ENCODE measurements around the gene MARCHF9.
"Not testable (repeated sequence)": the region's sequence is repeated elsewhere in the genome, so short reads cannot be mapped to it uniquely, and the experiment has no call there.

MARCHF9 gene

GRCh38 chr12:57772429-57773322 lies 17.8 kb downstream of the MARCHF9 start, which contains the start of gene EEF1AKMT3:
Gene EEF1AKMT3 (plus strand): TSS chr12:57772614. CDS start chr12:57772725, 111 bp downstream.
- H3K9me3 ChIP-seq = no peaks in the 10 kb centered on the region
- H3K4me3 ChIP-seq = peak within 1 kb of the TSS; percentile 68 to 90
- H3K36me3 ChIP-seq = peaks cover 0 to 34% (median 12%) of the 10 kb centered on the region in 3 donors
- intact Hi-C loops (cut with DNase I; ENCODE audit: low total_unique reads) = no loop called here
- H3K4me1 ChIP-seq = peaks cover 0 to 21% (median 16%) of the 10 kb centered on the region in 4 donors
- DNase-seq = peak; percentile 72 to 86
- H3K27ac ChIP-seq = peak within 1 kb of the TSS; percentile 91 to 92
- no peaks in the 10 kb centered on the region for H3K27me3 ChIP-seq
- peak in 1 of 2 experiments; percentile 12 for TF ChIP-seq CTCF (IDR thresholded peaks at IDR 0.05)

GRCh38 chr12:57774634-57775033 lies 19.7 kb downstream of the MARCHF9 start:
- H3K36me3 ChIP-seq = peaks cover 0 to 18% (median under 1%) of the 10 kb centered on the region in 3 donors
- H3K27me3 ChIP-seq; H3K27ac ChIP-seq; intact Hi-C loops (cut with DNase I; ENCODE audit: low total_unique reads); H3K9me3 ChIP-seq; H3K4me3 ChIP-seq: not testable (repeated sequence)
- DNase-seq = peak in 1 of 2 donors; percentile 27
- peaks cover 0 to 21% (median 16%) of the 10 kb centered on the region in 4 donors for H3K4me1 ChIP-seq

- Histone ChIP-seq H3K4me1 (peaks cover 0 to 21% (median 16%) of the 10 kb centered on the region in 4 donors), H3K27ac (no peak overlapping the region), H3K36me3 (peaks cover 0 to 20% (median 0%) of the 10 kb centered on the region in 3 donors), H3K27me3 (no peaks in the 10 kb centered on the region), H3K4me3 (no peak overlapping the region), H3K9me3 (no peaks in the 10 kb centered on the region)
- DNase-seq = no peak
- intact Hi-C loops (cut with DNase I; ENCODE audit: low total_unique reads) = no loop called here
- TF ChIP-seq CTCF (IDR thresholded peaks at IDR 0.05) = no peak
These were observed 20.1 kb downstream of the MARCHF9 start for GRCh38 chr12:57775044-57775443.

- H3K27ac ChIP-seq = no peak overlapping the region
- peaks cover 0 to 27% (median 0%) of the 10 kb centered on the region in 3 donors for H3K36me3 ChIP-seq
- peaks cover 0 to 20% (median 15%) of the 10 kb centered on the region in 4 donors for H3K4me1 ChIP-seq
- no peak for TF ChIP-seq CTCF (IDR thresholded peaks at IDR 0.05)
- DNase-seq = no peak
- no peak overlapping the region for H3K4me3 ChIP-seq
- no peaks in the 10 kb centered on the region for H3K9me3 ChIP-seq
- intact Hi-C loops (cut with DNase I; ENCODE audit: low total_unique reads) = no loop called here
- no peaks in the 10 kb centered on the region for H3K27me3 ChIP-seq
These were observed 20.8 kb downstream of the MARCHF9 start for GRCh38 chr12:57775563-57776246.

- Histone ChIP-seq H3K27ac (no peak overlapping the region), H3K4me1 (peaks cover 0 to 14% (median 11%) of the 10 kb centered on the region in 4 donors), H3K4me3 (no peak overlapping the region), H3K9me3 (no peaks in the 10 kb centered on the region), H3K36me3 (peaks cover 0 to 32% (median 0%) of the 10 kb centered on the region in 3 donors), H3K27me3 (no peaks in the 10 kb centered on the region)
- intact Hi-C loops (cut with DNase I; ENCODE audit: low total_unique reads) = no loop called here
- no peak for TF ChIP-seq CTCF (IDR thresholded peaks at IDR 0.05)
- no peak for DNase-seq
These were observed 21.3 kb downstream of the MARCHF9 start for GRCh38 chr12:57776247-57776587.

GRCh38 chr12:57777367-57777766 lies 22.5 kb downstream of the MARCHF9 start:
- Histone ChIP-seq H3K36me3 (peaks cover 0 to 33% (median 0%) of the 10 kb centered on the region in 3 donors), H3K4me3 (no peak overlapping the region), H3K27ac (no peak overlapping the region), H3K27me3 (no peaks in the 10 kb centered on the region), H3K9me3 (no peaks in the 10 kb centered on the region), H3K4me1 (peaks cover 0 to 15% (median 6%) of the 10 kb centered on the region in 4 donors)
- no peak for TF ChIP-seq CTCF (IDR thresholded peaks at IDR 0.05)
- DNase-seq = no peak
- intact Hi-C loops (cut with DNase I; ENCODE audit: low total_unique reads) = no loop called here
